LoVo (cell line): ENCODE results near the gene TMEM17.
"Not testable (repeated sequence)": the region's sequence is repeated elsewhere in the genome, so short reads cannot be mapped to it uniquely, and the experiment has no call there.

Experiments
- DNase-seq: peaks from one replicate; pipeline ENCODE4 v3.0.0-alpha.2; 2016; ENCODE audit warnings: low spot score

Gene TMEM17

GRCh38 chr2:62505750-62506420 is at the start of gene TMEM17:
Gene TMEM17, minus strand, starts transcription at chr2:62506195. Its CDS starts 66 bp downstream, at chr2:62506129.
- DNase-seq: peak; percentile 87

GRCh38 chr2:62554440-62554839 is 48.4 kb upstream of the TMEM17 start:
- no peak for DNase-seq

- DNase-seq: no peak
Observed at GRCh38 chr2:62550461-62550860, 44.5 kb upstream of the TMEM17 start.

GRCh38 chr2:62547854-62548253 is 41.9 kb upstream of the TMEM17 start:
- no peak for DNase-seq

GRCh38 chr2:62545261-62545660 is 39.3 kb upstream of the TMEM17 start:
- no peak for DNase-seq

GRCh38 chr2:62540408-62541168 is 34.6 kb upstream of the TMEM17 start:
- DNase-seq: peak; percentile 8

- no peak for DNase-seq
Observed at GRCh38 chr2:62539606-62540407, 33.8 kb upstream of the TMEM17 start.

- DNase-seq: no peak
Observed at GRCh38 chr2:62538756-62539155, 32.8 kb upstream of the TMEM17 start.

GRCh38 chr2:62537814-62538213 is 31.8 kb upstream of the TMEM17 start:
- DNase-seq: no peak

GRCh38 chr2:62536873-62537547 is 31.0 kb upstream of the TMEM17 start:
- DNase-seq: peak; percentile 35

GRCh38 chr2:62535521-62535920 is 29.5 kb upstream of the TMEM17 start:
- not testable (repeated sequence) for DNase-seq

- DNase-seq: no peak
Observed at GRCh38 chr2:62531594-62531993, 25.6 kb upstream of the TMEM17 start.

GRCh38 chr2:62529758-62530157 is 23.8 kb upstream of the TMEM17 start:
- DNase-seq: no peak

- DNase-seq: no peak
Observed at GRCh38 chr2:62527478-62528210, 21.6 kb upstream of the TMEM17 start.

- DNase-seq: no peak
Observed at GRCh38 chr2:62526531-62527381, 20.8 kb upstream of the TMEM17 start.

- DNase-seq: no peak
Observed at GRCh38 chr2:62525549-62526269, 19.7 kb upstream of the TMEM17 start.

- DNase-seq: no peak
Observed at GRCh38 chr2:62524293-62524941, 18.4 kb upstream of the TMEM17 start.

GRCh38 chr2:62521061-62521460 is 15.1 kb upstream of the TMEM17 start:
- DNase-seq: not testable (repeated sequence)

- no peak for DNase-seq
Observed at GRCh38 chr2:62512384-62512783, 6.4 kb upstream of the TMEM17 start.
